Measurements from ENCODE around the gene CCDC152.
"Not testable (repeated sequence)": the region's sequence is repeated elsewhere in the genome, so short reads cannot be mapped to it uniquely, and the experiment has no call there.

The CCDC152 gene, protein sequence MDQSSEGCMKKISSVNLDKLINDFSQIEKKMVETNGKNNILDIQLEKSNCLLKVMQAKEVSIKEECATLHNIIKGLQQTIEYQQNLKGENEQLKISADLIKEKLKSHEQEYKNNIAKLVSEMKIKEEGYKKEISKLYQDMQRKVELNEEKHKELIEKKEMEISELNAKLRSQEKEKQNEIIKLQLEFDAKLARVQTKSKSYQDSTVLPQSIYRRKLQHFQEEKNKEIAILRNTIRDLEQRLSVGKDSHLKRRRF

GRCh38 chr5:42756606-42757601, at the start of gene CCDC152:
Gene CCDC152, plus strand, starts transcription at chr5:42756818. Its CDS starts 2,304 bp downstream, at chr5:42759122.
- DNase-seq, result peak; percentile 50

- DNase-seq, result no peak
Measured at GRCh38 chr5:42715785-42716184, 40.8 kb upstream of the CCDC152 start.

DNA sequence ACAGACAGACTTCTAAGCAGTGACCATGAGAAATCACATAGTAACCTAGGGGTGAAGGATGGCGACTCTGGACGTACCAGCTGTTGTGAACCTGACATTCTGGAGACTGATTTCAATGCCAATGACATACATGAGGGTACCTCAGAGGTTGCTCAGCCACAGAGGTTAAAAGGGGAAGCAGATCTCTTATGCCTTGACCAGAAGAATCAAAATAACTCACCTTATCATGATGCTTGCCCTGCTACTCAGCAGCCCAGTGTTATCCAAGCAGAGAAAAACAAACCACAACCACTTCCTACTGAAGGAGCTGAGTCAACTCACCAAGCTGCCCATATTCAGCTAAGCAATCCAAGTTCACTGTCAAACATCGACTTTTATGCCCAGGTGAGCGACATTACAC, 38.0 kb upstream of the CCDC152 start:
- DNase-seq, result peak; percentile 17

GRCh38 chr5:42719034-42719433, 37.6 kb upstream of the CCDC152 start:
- no peak for DNase-seq

DNA sequence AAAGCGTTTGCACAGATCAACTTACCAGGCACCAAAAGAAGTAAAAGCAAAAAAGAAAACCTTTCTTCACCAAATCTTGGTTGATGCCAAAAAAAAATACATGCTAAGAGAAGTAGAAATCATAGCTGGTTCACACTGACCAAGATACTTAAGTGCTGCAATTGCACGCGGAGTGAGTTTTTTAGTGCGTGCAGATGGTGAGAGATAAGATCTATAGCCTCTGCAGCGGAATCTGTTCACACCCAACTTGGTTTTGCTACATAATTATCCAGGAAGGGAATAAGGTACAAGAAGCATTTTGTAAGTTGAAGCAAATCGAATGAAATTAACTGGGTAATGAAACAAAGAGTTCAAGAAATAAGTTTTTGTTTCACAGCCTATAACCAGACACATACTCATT, 36.4 kb upstream of the CCDC152 start:
- peak; percentile 4 for DNase-seq

- DNase-seq, result no peak
Measured at GRCh38 chr5:42721484-42721883, 35.1 kb upstream of the CCDC152 start.

DNA sequence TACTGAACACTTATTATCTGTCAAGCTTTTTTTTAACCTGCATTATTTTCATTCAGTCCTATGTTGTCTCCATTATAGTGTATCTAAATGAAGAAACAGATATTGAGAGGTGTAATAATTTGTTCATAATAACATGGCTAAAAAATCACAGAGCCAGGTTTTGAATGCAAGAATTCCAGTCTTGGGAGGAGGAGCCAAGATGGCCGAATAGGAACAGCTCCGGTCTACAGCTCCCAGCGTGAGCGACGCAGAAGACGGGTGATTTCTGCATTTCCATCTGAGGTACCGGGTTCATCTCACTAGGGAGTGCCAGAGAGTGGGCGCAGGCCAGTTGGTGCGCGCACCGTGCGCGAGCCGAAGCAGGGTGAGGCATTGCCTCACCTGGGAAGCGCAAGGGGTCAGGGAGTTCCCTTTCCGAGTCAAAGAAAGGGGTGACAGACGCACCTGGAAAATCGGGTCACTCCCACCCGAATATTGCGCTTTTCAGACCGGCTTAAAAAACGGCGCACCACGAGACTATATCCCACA, 22.0 kb upstream of the CCDC152 start:
- DNase-seq, result not testable (repeated sequence)

- DNase-seq, result no peak
Measured at GRCh38 chr5:42740920-42741319, 15.7 kb upstream of the CCDC152 start.

DNA sequence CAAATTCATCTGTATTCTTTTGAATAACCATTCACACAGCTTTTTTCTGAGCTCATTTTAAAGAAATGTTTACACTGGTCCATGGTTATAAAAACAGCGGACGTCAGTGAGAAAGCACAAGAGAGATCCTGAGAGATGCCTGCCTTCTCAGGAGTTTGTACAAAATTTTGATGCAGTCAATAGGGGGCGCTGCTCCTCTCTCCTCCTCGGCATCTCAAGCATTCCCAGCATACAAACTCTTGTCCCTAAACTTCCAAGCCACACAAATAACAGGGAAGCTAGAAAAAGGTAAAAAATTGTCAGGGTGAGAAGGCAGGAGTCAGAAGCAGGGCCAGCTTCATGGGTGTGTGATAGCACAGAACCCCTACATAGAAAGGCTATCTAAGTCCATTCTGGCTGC, 11.2 kb upstream of the CCDC152 start:
- peak; percentile 11 for DNase-seq

DNA sequence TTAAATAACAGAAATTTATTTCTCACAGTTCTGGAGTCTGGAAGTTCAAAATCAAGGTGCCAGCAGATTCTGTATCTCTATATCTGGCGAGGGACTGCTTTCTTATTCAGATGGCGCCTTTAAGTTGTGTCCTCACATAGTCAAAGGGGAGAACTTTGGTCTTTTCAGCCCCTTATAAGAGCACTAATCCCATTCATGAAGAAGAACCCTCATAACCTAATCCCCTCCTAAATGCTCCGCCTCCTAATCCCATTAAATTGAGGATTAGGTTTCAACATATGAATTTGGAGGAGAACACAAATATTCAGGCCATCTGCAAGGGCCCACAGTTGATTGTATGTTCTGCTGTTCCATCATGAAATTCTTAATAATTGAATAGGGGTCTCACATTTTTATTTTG, 10.8 kb upstream of the CCDC152 start:
- DNase-seq, result no peak

DNA sequence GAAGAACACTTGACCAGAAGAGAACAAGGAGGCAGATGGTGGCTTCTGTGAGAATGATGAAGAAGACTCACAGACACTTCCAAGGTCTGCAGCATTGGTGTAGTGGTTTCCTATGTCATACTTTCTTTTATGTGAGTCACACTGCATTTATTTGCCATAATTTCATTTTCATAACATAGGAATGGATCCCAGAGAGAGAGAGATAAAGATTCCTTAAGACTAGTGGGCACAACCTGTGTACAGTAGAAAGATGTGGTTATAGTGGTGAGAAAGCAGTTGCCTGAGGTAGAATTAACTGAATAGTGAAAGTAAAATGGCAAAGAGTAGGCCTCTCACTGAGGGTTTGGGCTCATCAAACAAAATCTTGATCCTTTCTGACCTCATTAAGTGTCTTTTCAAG, 7.6 kb upstream of the CCDC152 start:
- DNase-seq, result no peak

GRCh38 chr5:42750507-42750906, 6.1 kb upstream of the CCDC152 start:
- no peak for DNase-seq

GRCh38 chr5:42751044-42751443, 5.6 kb upstream of the CCDC152 start:
- DNase-seq, result no peak

DNA sequence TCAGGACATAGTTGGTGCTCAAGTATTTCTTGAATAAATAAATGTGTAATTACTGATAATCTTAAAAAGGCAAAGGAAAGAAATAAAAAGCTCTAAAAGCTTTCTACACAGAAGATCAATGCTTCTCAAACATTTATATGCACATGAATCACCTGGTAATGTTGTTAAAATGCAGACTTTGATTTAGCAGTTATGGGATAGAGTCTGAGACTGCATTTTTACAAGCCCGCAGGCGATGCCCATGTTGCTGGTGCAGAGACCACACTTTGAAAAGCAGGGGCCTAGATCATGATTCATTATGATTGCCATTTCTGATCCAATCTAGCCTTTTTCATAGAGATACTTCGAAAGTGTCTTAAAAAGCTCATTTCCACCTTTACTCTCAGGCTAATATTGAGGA, 3.5 kb upstream of the CCDC152 start:
- no peak for DNase-seq

DNA sequence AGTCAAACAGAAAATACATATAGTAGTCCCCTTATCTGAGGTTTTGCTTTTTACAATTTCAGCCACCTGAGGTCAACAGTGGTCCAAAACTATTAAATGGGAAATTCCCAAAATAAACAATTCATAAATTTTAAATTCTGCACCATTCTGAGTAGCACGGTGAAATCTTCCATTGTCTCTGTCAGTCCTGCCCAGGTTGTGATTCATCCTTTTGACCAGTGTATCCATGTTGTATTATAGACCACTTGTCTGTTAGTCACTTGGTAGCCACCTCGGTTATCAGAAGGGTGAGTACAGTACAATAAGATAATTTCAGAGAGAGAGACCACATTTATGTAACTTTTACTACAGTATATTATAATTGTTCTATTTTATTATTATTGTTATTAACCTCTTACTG, 2.8 kb downstream of the CCDC152 start:
- DNase-seq, result no peak

GRCh38 chr5:42760426-42760825, 3.8 kb downstream of the CCDC152 start:
- DNase-seq, result no peak

DNA sequence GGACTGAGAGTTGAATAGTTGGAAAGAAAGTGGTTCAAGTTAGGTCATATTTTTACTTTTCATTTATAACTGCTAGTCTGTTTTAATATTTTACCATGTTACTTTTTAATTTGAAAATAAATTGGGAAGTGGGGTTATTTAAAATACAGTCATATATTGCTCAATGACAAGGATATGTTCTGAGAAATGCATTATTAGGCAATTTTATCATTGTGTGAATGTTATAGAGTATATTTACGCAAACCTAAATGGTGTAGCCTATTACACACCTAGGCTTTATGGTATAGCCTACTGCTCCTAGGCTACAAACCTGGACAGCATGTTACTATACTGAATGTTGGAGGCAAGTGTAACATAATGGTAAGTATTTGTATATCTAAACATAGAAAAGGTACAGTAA, 5.2 kb downstream of the CCDC152 start:
- DNase-seq, result no peak

- DNase-seq, result peak; percentile 48
Measured at GRCh38 chr5:42767491-42768105, 11.0 kb downstream of the CCDC152 start.

GRCh38 chr5:42768106-42768504, 11.5 kb downstream of the CCDC152 start:
- no peak for DNase-seq

GRCh38 chr5:42770003-42770402, 13.4 kb downstream of the CCDC152 start:
- no peak for DNase-seq

DNA sequence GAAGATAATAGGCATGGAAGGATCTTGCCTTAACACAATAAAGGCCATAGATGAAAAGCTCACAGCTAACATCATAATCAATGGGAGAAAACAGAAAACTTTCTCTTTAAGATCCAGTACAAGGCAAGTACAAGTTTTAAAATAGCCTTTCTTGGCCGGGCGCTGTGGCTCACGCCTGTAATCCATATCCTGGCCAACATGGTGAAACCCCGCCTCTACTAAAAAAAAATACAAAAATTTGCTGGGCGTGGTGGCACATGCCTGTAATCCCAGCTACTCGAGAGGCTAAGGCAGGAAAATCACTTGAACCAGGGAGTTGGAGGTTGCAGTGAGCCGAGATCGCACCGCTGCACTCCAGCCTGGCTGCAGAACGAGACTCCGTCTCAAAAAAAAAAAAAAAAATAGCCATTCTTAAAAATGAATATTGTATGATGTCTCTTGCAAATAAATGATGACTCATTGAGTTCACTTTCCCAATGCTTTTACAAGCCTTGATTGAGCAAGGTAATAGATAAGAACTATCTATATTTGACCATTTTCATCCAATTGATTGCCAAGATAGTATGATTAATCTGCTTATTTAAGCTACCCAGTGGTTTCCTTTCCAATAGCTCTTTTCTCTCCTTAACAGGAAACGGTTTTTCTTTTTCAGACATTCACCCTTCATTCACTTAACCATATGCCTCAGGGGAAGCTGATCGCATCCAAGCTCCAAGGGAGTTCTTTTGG, 15.8 kb downstream of the CCDC152 start:
- DNase-seq, result no peak

GRCh38 chr5:42779083-42779482, 22.5 kb downstream of the CCDC152 start:
- DNase-seq, result no peak

GRCh38 chr5:42781584-42781983, 25.0 kb downstream of the CCDC152 start:
- no peak for DNase-seq
